ENCODE results near the gene CPNE4.

GRCh38 chr3:131560795-131561194 is 474.0 kb downstream of the CPNE4 start:
- TF ChIP-seq CTCF (IDR thresholded peaks at IDR 0.05) (no peak), POLR2A (IDR thresholded peaks at IDR 0.05) (no peak)
